ENCODE results near the gene SLC24A3. TPM values are rescaled to one million over a fixed set of nuclear protein-coding genes. Genes with fewer than 3 reads are reported as not detected.

The SLC24A3 gene
- total RNA-seq, 1 donor from 2014 or later = not detected

DNA sequence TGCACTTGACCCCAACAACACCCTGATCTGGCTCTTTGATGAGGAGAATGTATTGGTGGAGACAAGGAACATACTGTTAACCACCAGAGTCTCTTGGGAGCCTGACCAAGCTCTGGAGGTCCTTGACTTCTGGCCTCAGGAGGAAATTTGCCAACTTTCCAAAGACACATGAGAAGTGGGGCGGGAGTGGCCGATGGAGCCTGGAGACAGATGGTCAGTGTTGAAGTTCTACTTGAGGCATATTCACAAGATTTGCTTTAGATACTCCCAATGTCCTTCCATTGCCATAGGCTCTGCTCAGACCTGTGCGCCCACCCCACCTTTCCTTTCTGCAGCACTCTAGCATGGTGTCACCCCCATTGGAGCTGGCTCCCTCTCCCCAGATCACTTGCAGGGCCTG is 241.0 kb downstream of the SLC24A3 start:
- DNase-seq (ENCODE audit: low read depth, low spot score) = no peak

DNA sequence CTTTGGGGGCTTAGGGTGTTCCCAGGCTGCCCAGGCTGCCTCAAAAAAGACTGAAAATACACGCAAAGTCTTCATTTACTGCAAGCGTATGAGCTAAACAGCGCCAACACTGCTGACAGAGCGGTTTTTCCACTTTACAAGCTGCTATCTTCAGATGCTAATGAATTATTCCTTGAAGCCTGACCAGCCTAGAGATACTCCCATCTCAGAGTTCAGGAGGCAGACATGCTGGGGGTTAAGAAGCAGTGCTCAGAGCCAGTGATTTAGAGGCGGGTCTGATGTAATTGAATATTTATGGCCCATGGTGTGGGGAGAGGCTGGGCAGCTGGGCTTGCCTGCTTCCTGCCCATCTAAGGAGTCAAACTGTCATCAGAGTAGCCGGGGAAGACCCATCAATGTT is 241.4 kb downstream of the SLC24A3 start:
- DNase-seq (ENCODE audit: low read depth, low spot score) = no peak

DNA sequence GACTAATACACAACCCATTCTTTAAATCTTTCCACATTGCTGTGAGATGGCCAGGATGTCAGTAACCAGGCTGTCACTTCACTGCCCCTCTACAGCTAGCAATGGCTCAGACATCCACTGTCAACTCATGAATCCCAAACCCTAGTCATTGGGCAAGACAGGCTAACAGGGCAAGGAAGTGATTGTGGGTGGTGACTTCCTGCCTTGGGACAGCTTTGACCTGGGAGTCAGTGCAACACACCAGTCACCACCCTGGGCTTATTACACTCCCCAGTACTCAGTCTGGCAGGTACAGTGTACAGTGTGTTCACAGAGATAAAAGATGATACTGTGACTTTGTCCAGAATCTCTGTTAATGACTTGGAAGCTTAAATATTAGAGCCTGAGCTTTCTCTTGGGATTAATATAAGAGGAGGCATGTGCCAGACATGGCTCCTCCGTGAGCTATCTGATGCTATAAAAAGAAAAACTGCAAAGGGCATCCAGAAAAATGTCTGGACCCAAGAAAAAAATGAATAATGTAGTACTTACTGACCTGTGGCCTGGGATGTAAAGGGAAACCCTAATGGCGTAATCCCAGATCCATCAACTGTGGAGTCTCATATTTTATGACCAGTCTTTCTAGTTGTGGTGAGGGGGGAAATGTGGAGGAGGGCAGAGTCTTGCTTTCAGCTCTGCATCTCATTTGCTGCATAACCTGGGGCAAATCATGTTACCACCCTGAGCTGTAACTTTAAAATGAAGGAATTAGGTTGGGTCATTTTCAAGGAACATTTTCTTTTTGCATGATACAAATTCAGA is 244.4 kb downstream of the SLC24A3 start:
- no peak for DNase-seq (ENCODE audit: low read depth, low spot score)

DNA sequence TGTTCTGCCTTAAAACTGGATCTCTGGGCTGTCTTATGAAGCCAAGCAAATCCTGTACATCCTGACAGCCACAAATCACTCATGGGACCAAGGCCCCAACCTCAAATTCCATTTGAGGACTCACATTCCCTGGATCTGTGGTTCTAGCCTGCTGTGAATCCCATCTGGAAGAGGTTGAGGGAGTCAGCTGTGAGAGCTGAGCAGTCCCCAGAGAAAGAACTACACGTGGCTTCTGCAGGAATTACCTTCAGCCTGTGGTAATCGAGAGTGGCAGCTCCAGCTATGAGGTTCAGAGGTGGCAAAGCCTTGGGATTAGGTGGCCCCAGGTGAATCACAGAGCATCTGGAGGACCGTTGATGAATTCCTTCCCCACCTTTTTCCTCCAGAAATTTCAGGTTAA is 245.2 kb downstream of the SLC24A3 start:
- no peak for DNase-seq (ENCODE audit: low read depth, low spot score)

DNA sequence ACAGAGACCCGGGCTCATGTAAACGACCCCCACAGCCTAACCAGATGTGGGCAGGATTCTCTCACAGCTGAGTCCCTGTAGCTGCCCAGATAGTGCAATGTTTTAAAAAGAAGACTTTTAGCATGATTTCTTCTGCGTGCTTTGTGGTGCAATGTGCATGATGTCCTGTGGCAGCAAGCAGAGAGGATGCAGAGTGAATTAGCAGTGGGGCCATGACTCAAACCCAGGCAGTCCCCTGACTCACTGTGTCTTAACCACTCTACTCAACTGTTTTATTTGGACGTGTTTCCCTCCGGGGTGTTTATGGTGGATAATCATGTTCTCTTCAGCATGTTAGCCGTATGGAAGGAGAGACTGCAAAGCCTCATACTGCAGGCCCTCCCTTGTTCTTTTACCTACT is 247.9 kb downstream of the SLC24A3 start:
- no peak for DNase-seq (ENCODE audit: low read depth, low spot score)

DNA sequence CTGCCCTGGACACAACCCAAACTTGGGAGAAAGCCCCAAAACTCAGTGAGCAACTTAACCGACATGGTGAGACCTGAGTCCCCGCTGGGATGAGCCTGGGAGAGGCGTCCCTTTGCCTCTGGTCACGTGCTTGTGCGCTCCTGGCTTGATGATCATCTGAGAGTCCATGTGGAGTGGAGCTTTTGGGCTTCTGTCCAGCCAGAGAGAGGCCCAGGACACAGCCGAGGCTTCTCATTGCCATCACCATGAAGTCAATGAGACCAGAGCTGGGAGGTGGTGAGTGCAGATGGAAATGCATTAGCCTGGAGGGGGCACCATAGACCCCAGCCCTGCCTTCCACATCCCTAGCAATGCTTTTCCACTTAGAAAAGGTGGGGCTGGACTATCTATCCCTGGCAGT is 250.0 kb downstream of the SLC24A3 start:
- no peak for DNase-seq (ENCODE audit: low read depth, low spot score)

DNA sequence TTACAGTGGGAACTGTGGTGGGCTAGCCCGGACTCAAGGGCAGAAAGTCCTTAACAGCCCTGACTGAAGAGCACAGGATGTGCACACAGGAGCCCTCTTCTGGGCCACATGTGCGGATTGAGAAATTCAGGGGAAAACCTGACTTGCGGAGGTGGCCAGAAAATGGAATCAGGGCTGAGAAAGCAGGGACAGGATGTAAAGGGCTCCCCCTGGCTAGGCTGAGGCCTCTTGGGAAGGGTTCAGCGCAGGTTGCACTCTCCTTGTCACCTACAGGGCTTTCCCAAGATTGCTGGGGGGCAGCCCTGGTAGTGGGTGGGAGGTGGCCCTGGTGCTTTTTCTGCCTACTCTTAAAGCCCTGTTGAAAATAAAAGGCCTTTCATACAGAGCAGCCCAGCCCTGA is 251.2 kb downstream of the SLC24A3 start:
- DNase-seq (ENCODE audit: low read depth, low spot score) = no peak

DNA sequence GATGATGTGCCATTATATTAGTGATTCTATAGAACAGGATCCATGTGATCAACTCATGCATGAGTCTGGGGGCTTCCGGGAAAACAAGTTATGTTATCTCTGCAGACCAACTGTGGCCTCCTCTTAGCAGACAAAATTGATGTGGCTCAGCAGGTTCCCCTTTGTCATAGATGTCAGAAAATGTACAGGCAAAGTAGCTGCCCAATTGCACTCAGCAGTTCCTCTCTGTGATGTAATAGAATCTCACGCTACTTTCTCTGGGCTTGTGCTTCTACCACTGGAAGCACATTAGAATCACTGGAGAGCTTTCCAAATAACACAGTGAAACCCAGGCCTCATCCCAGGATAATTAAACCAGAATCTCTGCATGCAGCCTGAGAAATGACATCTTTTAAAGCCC is 253.1 kb downstream of the SLC24A3 start:
- no peak for DNase-seq (ENCODE audit: low read depth, low spot score)

DNA sequence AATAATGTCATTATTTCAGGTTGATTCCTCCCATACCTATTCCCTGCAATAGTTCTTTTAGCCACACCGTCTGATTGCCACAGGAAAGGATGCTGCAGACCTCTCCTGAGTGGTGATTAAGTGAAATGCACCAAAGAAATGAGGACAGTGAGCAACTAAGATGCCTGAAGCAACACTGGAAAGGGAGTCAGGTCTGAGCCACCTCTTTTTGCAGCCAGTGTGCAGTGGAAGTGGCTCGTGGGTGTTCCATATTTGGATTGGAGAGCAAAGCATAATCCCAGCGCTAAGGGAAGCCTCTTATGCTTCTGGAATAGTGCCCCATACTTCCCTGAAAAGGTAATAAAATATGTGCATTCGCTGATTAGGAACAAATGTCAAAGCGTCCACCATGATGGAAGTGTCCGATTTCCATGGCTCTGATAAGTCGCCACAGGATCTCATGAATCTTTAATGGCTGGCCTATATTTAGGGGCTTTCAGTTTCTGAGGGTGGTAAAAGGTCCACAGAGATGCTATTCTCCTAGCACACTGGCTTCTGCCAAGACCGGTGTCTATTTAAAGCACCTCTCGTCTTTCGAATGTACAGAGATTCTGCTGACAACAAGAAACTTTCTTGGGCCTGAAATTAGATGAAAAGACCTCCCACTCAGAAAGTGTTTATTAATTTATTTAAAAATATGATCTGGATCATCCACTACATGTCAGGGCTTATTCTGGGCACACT is 253.9 kb downstream of the SLC24A3 start:
- no peak for DNase-seq (ENCODE audit: low read depth, low spot score)

DNA sequence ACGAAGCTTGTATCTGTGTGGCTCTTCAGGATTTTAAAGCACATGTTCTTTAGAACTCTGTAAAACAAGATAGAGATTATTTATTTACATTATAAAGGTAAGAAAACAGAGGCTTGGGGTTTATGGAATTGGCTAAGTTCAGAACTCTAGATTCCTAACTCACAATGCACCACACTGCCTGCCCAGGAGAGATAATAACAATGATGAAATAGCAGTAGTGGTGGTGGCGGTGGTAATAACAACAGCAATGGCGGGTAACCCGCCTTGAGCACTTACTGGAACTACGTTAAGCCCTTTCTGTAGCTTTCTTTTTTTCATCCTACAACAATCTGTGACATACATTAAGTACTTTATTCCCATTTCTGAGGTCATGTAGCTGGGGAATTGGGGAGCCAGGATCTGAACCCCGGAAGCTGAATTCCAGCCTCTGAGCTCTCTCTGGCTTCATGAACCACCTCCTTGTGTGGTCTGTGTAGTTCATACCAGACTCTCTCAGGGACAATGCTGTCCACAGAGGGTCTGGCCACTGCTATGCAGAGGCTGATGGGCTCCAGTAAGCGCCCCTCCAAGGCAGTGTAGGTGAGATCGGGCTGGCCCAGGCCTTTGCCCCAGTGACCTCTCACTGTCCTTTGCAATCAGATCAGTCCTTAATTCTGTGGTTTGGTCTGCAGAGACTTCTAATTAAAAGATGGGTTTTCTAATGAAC is 260.9 kb downstream of the SLC24A3 start:
- DNase-seq (ENCODE audit: low read depth, low spot score) = no peak

DNA sequence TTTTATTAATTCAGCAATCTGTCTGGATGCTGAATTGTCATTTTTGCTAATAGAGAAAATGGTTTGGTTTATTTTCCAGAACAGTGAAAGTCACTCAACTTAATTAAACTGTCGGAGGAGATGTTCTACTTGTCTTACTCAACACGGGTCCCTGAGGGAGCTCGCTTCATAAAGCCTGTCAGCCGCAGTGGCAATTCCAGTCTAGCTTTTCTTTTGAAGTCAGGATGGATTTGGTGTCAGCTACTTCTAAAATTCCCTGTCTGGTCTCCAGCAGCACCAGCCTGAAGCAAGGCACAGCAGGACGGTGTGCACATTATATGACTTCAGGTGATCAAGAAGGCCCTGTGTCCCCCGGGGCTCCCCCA is 261.5 kb downstream of the SLC24A3 start:
- no peak for DNase-seq (ENCODE audit: low read depth, low spot score)

DNA sequence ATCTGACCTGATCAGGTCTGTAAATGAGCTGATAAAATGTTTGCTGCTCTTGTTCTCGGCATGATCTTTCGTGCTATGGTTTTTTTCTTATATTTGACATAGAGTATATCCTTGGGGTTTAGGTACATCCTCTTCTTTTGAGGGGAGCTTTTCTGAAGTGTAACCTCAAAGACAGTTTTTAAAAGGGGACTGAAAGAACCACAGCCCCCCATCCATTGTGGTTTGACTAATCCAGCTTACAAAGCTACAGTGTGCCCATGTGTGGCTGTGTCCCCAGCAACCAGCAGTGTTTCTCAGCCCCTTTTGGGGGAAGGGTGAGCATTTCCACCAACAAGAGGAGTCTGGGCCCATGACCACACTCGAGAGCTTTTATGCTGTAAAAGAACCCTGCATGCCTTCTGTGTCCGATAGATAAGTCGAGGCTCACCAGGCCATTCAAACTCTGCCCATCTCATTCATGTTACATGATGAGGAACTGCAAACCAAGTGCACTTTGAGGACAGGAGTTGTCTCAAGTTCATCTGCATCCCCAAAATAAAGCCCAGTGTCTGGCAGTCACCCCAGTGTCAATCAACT is 266.0 kb downstream of the SLC24A3 start:
- DNase-seq (ENCODE audit: low read depth, low spot score) = no peak

DNA sequence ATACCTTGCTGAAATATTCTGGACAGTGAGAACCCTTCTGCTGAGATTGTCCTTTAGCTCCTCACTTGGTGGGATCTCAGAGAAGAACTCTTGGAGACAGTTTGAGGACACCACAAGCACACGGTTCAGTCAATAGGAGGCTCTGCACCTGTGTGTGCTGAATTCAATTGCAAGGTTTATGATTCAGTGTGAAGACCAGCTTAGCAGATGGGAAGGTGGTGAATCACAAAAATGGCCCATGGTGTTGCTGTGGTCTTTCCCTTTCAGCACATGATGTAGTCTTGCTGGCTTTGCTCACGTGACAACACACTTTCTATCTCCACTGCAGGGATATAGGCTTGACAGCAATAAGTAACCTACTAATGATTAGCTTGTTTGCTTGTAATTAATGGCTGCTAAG is 270.3 kb downstream of the SLC24A3 start:
- no peak for DNase-seq (ENCODE audit: low read depth, low spot score)

DNA sequence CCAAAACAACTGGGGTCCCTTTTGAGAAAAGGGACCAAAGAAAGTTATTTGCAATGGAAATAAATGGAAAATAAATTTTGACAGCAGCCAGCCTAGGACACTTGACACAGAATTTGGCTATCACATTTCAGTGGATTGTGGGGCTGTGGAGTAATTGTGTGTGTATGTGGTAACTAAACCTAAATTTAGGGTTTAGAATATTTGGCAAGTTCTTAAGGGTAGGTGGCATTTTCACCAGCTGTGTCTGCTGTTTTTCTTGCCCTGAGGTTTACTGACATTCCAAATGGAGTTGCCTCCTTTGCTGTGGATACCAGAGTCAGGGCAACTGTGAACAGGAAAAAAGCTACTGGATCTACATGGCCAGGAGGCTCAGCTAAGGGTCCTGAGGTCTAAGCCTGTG is 270.9 kb downstream of the SLC24A3 start:
- DNase-seq (ENCODE audit: low read depth, low spot score) = no peak

DNA sequence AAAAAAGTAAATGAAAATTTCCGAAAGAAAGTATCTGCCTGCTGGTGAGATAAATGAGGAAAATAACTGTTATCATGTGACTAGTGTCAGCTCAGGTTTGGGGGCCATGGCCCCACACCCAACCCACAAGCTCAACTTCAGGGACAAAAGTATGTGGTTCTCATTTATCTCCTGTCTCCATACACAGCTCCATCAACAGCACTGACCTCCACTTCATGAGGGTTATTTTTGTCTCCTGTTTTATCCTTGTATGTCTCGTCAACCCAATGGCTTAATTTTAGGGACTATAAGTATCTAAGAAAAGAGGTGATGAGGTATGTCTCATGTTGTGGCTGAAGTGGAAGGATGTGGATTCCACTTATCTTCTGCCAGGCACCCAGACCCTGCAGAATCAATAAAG is 274.0 kb downstream of the SLC24A3 start:
- no peak for DNase-seq (ENCODE audit: low read depth, low spot score)

DNA sequence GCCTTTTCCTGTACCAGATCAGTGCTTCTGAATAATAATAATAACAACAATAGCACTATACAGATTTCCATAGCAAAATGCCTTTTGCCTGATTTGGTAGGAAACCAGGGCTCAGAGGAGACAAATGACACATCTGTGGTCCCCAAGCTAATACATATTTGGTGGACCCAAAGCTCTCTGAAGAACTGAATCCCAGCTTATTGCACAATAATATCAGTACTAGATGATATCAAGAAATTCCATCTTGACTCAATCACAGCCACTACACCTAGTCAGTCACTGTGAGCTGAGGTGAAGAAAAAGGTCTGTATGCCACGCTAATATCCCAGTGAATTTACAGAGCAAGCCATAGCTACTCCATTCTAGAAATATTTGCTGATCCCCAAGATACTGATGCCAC is 275.0 kb downstream of the SLC24A3 start:
- DNase-seq (ENCODE audit: low read depth, low spot score) = no peak

DNA sequence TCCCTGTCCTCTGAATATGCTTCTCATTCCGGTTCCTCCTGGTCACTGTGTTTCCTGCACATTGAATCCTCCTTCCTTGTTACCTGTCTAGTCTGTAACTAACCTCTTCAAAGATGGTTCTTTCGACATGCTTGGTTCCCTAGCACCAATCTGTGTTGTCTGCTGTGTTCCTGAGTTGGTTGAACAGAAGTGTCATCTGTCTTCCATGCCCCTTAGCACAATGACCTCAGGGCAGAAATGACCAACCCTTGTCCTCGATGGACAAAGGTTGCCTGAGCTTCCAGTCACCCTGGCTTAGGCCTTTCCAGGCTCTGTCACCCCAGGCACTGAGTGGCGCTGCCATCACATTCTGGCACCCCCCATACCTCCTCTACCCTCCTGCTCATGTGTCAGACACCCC is 278.8 kb downstream of the SLC24A3 start:
- no peak for DNase-seq (ENCODE audit: low read depth, low spot score)

DNA sequence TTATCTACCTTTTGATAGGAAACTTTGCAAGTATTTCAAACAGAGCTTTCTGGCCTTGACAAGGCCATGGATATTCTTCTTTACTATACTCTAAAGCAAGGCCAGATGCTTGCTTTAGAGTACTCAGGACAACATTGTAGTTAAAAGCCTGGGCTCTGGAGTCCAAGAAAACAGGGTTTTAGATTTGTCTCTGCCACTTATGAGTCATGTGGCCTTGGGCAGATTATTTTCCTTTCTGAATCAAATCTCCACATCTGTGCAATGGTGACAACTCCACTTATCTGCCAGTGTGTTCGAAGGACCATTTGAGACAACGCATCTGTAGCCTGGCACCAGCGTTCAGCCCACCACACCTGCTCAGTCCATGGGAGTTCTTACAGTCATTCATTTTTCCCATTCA is 279.7 kb downstream of the SLC24A3 start:
- no peak for DNase-seq (ENCODE audit: low read depth, low spot score)

DNA sequence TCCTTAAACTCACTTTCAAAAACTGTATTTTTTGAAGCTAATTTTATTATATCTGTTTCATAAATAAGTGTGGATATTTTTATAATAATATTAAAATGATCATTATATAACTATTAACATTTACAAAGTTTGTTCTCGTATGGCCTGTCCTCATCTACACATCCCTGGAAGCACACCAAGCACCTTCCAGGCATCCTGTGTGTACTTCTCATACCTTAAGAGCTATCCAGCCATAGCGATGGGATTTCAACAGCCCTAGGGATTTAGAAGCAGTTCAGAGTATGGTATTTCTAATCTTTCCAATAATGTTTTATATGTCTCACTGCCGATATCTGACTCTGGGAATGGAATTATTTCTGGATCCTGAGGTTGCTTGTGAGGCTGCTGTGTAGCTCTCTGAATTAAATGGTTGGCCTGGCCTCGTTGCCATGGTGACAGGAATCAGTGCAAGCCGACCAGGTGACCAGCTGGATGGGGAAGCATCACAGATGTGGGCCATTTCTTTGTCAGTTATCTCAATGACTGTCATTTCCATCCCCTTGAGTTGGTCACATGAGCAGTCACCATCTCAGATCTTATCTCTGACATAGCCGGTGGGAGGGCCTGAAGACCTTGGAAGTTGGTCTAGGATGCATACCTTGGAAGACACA is 280.4 kb downstream of the SLC24A3 start:
- DNase-seq (ENCODE audit: low read depth, low spot score) = no peak

DNA sequence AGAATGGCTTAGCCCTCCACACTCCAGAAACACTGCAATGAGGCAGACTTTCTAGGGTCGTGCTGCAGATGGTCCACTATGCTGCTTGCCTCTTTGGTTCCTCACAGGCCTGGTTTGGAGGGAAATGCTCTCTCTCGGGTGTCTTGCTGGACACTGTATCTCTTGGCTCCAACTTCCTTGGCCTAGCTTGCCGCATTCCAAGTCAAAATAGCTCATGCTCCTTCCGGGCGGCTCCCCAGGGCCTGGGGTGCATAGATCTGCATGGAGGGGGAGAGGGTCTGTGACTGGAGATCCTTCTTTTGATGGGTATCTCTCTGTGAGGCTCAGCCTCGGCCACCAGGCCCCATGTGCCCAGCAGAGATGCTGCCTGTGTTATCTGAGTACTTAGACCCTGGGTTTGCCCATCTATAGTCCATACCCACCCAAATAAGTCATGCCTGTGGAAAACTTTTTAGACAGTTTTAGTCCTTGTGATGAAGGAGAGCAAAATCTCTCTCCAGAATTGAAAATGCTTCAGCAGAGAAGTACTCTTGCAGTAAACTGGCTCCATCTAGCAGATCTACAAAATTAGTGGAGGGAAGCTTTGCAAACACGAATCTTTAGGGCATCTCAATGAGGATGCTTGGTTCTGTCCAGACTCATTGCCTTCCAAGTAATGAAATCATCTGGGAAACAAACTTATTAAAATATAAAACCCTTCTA is 281.5 kb downstream of the SLC24A3 start:
- no peak for DNase-seq (ENCODE audit: low read depth, low spot score)

Data from pulmonary artery endothelial cell (primary cell).